HepG2 (cell line): ENCODE measurements around the gene SLC7A6OS. TPM values are rescaled to one million over a fixed set of nuclear protein-coding genes. Genes with fewer than 3 reads are reported as not detected.
A peak's percentile ranks its signal among the peaks of the same experiment; 100 is the strongest.

Experiments used
- CBX2 ChIP-seq, 2 experiments: fragments of 200-600 bp in 1 of 2; sonication (generic); formaldehyde crosslinking in 1 of 2; IDR thresholded peaks; 2 replicates each; pipeline versions ENCODE4 v1.7.0 to v1.8.1; 2018 to 2022; ENCODE audit warnings: low read depth in 2 of 2, low read length in 1 of 2, mild to moderate bottlenecking in 1 of 2, missing genetic modification reagents in 1 of 2
- IRF1 ChIP-seq: sonication (generic); formaldehyde crosslinking; IDR thresholded peaks from 2 replicates; pipeline ENCODE4 v1.4.0; 2020; ENCODE audit warnings: low read depth, mild to moderate bottlenecking, missing genetic modification reagents
- IRF9 ChIP-seq: sonication (generic); formaldehyde crosslinking; IDR thresholded peaks from 2 replicates; pipeline ENCODE4 v1.8.0; 2022; ENCODE audit warnings: missing genetic modification reagents, mild to moderate bottlenecking, borderline replicate concordance
- KLF13 ChIP-seq: sonication (generic); formaldehyde crosslinking; IDR thresholded peaks from 2 replicates; pipeline ENCODE4 v1.4.0; 2020; ENCODE audit warnings: mild to moderate bottlenecking, missing genetic modification reagents
- NFE2 ChIP-seq: sonication (generic); formaldehyde crosslinking; IDR thresholded peaks from 2 replicates; pipeline ENCODE4 v1.4.0; 2020; ENCODE audit warnings: missing genetic modification reagents
- RERE ChIP-seq: IDR thresholded peaks from 2 replicates; pipeline ENCODE4 v1.6.1; 2016; ENCODE audit warnings: low read depth, missing genetic modification reagents, missing compliant biosample characterization
- SRSF1 ChIP-seq: fragments of 200-400 bp; formaldehyde crosslinking; optimal IDR thresholded peaks from 2 replicates; pipeline ENCODE3; 2017; ENCODE audit warnings: mild to moderate bottlenecking, low read depth, low read length, moderate library complexity
- SYNCRIP ChIP-seq: fragments of 200-400 bp; formaldehyde crosslinking; IDR thresholded peaks from 2 replicates; pipeline ENCODE4 v1.6.1; 2018; ENCODE audit warnings: mild to moderate bottlenecking, low read depth, low read length; ENCODE audit not compliant: insufficient read depth
- TARDBP ChIP-seq: sonication (generic); formaldehyde crosslinking; IDR thresholded peaks from 2 replicates; pipeline ENCODE4 v1.8.0; 2022; ENCODE audit warnings: mild to moderate bottlenecking, missing genetic modification reagents
- TOPORS ChIP-seq: sonication (generic); formaldehyde crosslinking; IDR thresholded peaks from 2 replicates; pipeline ENCODE4 v1.8.0; 2023; ENCODE audit warnings: mild to moderate bottlenecking, missing genetic modification reagents
- ZFY ChIP-seq: sonication (generic); formaldehyde crosslinking; IDR thresholded peaks from 2 replicates; pipeline ENCODE4 v1.4.0; 2020; ENCODE audit warnings: missing genetic modification reagents
- ZIK1 ChIP-seq: sonication (generic); formaldehyde crosslinking; IDR thresholded peaks from 2 replicates; pipeline ENCODE4 v1.5.0; 2020; ENCODE audit warnings: mild to moderate bottlenecking, low read depth, missing genetic modification reagents, borderline replicate concordance
- ZNF224 ChIP-seq: sonication (generic); formaldehyde crosslinking; IDR thresholded peaks from 2 replicates; pipeline ENCODE4 v1.5.0; 2020; ENCODE audit warnings: mild to moderate bottlenecking, missing genetic modification reagents
- ZNF274 ChIP-seq: sonication (generic); formaldehyde crosslinking; IDR thresholded peaks from 2 replicates; pipeline ENCODE4 v1.5.1; 2020; ENCODE audit warnings: mild to moderate bottlenecking, missing genetic modification reagents
- ZNF558 ChIP-seq: sonication (generic); formaldehyde crosslinking; IDR thresholded peaks from 2 replicates; pipeline ENCODE4 v1.9.0; 2022; ENCODE audit warnings: mild to moderate bottlenecking, missing genetic modification reagents, borderline replicate concordance
- ZNF574 ChIP-seq: sonication (generic); formaldehyde crosslinking; IDR thresholded peaks from 2 replicates; pipeline ENCODE4 v1.4.0; 2020; ENCODE audit warnings: missing genetic modification reagents
- ZNF75D ChIP-seq: sonication (generic); formaldehyde crosslinking; IDR thresholded peaks from 2 replicates; pipeline ENCODE4 v1.8.1; 2023; ENCODE audit warnings: missing genetic modification reagents, mild to moderate bottlenecking, borderline replicate concordance
- polyA plus RNA-seq, 8 experiments: library from polyadenylated mRNA; depleted of rRNA in 3 of 8; stranded (reverse) in 7 of 8; unstranded in 1 of 8; fragments of >200 nt; fragmentation: Illumina TruSeq in 4 of 8; extraction: Trizol in 4 of 8; gene quantifications; 2 replicates each; pipeline versions ENCODE4 v1.2.1 to v1.2.3, GENCODE V29; 2011 to 2016; ENCODE audit warnings: low read depth in 4 of 8, missing spikeins in 1 of 8, mixed read lengths in 1 of 8; ENCODE audit not compliant: insufficient read depth in 1 of 8
- total RNA-seq, 5 experiments: library from RNA; depleted of rRNA; stranded (reverse); fragments of >200 nt; fragmentation: Illumina TruSeq; extraction: Trizol; gene quantifications; 2 replicates each; pipeline ENCODE4 v1.2.3, GENCODE V29; 2016; ENCODE audit warnings: low read depth in 1 of 5

Gene SLC7A6OS
- total and polyA plus RNA-seq, 2 of the 13 experiments (the other 11 are each of a cell fraction or from before 2014, with no cell fraction given), result 11.2 to 21.5 TPM

- TF ChIP-seq ZIK1 (CRISPR knock-in tag) (peak; percentile 63; the same call in 1 of the 2 replicates), SRSF1 (peak; percentile 26), TOPORS (peak; percentile 86), ZFY (peak; percentile 87), ZNF558 (CRISPR knock-in tag) (peak; percentile 57; the same call in 1 of the 2 replicates), ZNF274 (CRISPR knock-in tag) (no peak; the same call in 1 of the 2 replicates), ZNF224 (CRISPR knock-in tag) (0 out of 2 replicates have a peak, but pooled peaks have one; percentile 19), ZNF574 (CRISPR knock-in tag) (peak; percentile 77), IRF9 (CRISPR knock-in tag) (0 out of 2 replicates have a peak, but pooled peaks have one; percentile 12), IRF1 (CRISPR knock-in tag) (0 out of 2 replicates have a peak, but pooled peaks have one; percentile 34), CBX2 (IDR thresholded peaks at IDR 0.05; ENCODE audit: low read depth, low read length) (no peak), CBX2 (CRISPR knock-in tag; IDR thresholded peaks at IDR 0.05; ENCODE audit: low read depth) (no peak), NFE2 (CRISPR knock-in tag) (no peak), ZNF75D (0 out of 2 replicates have a peak, but pooled peaks have one; percentile 42), TARDBP (CRISPR knock-in tag) (no peak), KLF13 (CRISPR knock-in tag) (peak; percentile 85), RERE (no peak), SYNCRIP (no peak)
Observed at GRCh38 chr16:68264128-68265077, 46.3 kb downstream of the SLC7A6OS start, which contains the start of gene SLC7A6 (continued).
